ENCODE data around the gene CYP8B1.

Gene CYP8B1

GRCh38 chr3:42849017-42849416, 26.7 kb downstream of the CYP8B1 start:
- no peak overlapping the region for H3K4me3 ChIP-seq (ENCODE audit: low read length)
- no peaks in the 10 kb centered on the region for H3K9me2 ChIP-seq (replicated peaks; ENCODE audit: control insufficient read depth, low read length)
- no peak for TF ChIP-seq EZH2phosphoT487 (IDR thresholded peaks at IDR 0.05; ENCODE audit: borderline replicate concordance, low read length)
- no peak for TF ChIP-seq CTCF (IDR thresholded peaks at IDR 0.05; ENCODE audit: low read depth, low read length, poor library complexity, severe bottlenecking)
- H3K4me2 ChIP-seq (ENCODE audit: low read length) = no peak overlapping the region
- H3K79me2 ChIP-seq (ENCODE audit: control insufficient read depth, low read length) = no peaks in the 10 kb centered on the region
- no peak overlapping the region for H3K27ac ChIP-seq (ENCODE audit: low read depth, low read length)
- H3F3A ChIP-seq (ENCODE audit: control insufficient read depth, insufficient read depth) = no peaks in the 10 kb centered on the region
- H3K27me3 ChIP-seq (ENCODE audit: control insufficient read depth, low read length) = peaks cover 7% of the 10 kb centered on the region; the same call in 1 of the 2 replicates
- peaks cover 17% of the 10 kb centered on the region for H3K4me1 ChIP-seq (ENCODE audit: control insufficient read depth, low read length)
- no peaks in the 10 kb centered on the region for H3K36me3 ChIP-seq (ENCODE audit: control insufficient read depth, low read length)
- H3K9me3 ChIP-seq (ENCODE audit: control insufficient read depth, insufficient read depth, low read length) = no peaks in the 10 kb centered on the region
- H4K20me1 ChIP-seq (ENCODE audit: control insufficient read depth, insufficient read depth, low read depth, low read length) = no peaks in the 10 kb centered on the region

- Histone ChIP-seq H3K4me3 (ENCODE audit: low read length) (no peak overlapping the region), H3K9me2 (replicated peaks; ENCODE audit: control insufficient read depth, low read length) (no peaks in the 10 kb centered on the region), H3K36me3 (ENCODE audit: control insufficient read depth, low read length) (no peaks in the 10 kb centered on the region), H3F3A (ENCODE audit: control insufficient read depth, insufficient read depth) (no peaks in the 10 kb centered on the region), H3K79me2 (ENCODE audit: control insufficient read depth, low read length) (no peaks in the 10 kb centered on the region), H3K9me3 (ENCODE audit: control insufficient read depth, insufficient read depth, low read length) (no peaks in the 10 kb centered on the region), H3K27me3 (ENCODE audit: control insufficient read depth, low read length) (peaks cover 7% of the 10 kb centered on the region; the same call in 1 of the 2 replicates), H3K27ac (ENCODE audit: low read depth, low read length) (no peak overlapping the region), H3K4me2 (ENCODE audit: low read length) (peak overlapping the region; percentile 48; the same call in 1 of the 2 replicates), H4K20me1 (ENCODE audit: control insufficient read depth, insufficient read depth, low read depth, low read length) (no peaks in the 10 kb centered on the region), H3K4me1 (ENCODE audit: control insufficient read depth, low read length) (peaks cover 17% of the 10 kb centered on the region)
- TF ChIP-seq CTCF (IDR thresholded peaks at IDR 0.05; ENCODE audit: low read depth, low read length, poor library complexity, severe bottlenecking) = no peak
- no peak for TF ChIP-seq EZH2phosphoT487 (IDR thresholded peaks at IDR 0.05; ENCODE audit: borderline replicate concordance, low read length)
Measured at GRCh38 chr3:42847731-42848130, 27.9 kb downstream of the CYP8B1 start.

GRCh38 chr3:42846685-42847522, 28.8 kb downstream of the CYP8B1 start:
- H3K4me1 ChIP-seq (ENCODE audit: control insufficient read depth, low read length) = peaks cover 17% of the 10 kb centered on the region
- no peaks in the 10 kb centered on the region for H3K9me2 ChIP-seq (replicated peaks; ENCODE audit: control insufficient read depth, low read length)
- no peaks in the 10 kb centered on the region for H3K36me3 ChIP-seq (ENCODE audit: control insufficient read depth, low read length)
- H3K79me2 ChIP-seq (ENCODE audit: control insufficient read depth, low read length) = no peaks in the 10 kb centered on the region
- no peaks in the 10 kb centered on the region for H3K9me3 ChIP-seq (ENCODE audit: control insufficient read depth, insufficient read depth, low read length)
- H3F3A ChIP-seq (ENCODE audit: control insufficient read depth, insufficient read depth) = no peaks in the 10 kb centered on the region
- H3K4me2 ChIP-seq (ENCODE audit: low read length) = peak overlapping the region; percentile 48
- H3K27ac ChIP-seq (ENCODE audit: low read depth, low read length) = no peak overlapping the region
- H3K4me3 ChIP-seq (ENCODE audit: low read length) = no peak overlapping the region
- H4K20me1 ChIP-seq (ENCODE audit: control insufficient read depth, insufficient read depth, low read depth, low read length) = no peaks in the 10 kb centered on the region
- peaks cover 2% of the 10 kb centered on the region; the same call in 1 of the 2 replicates for H3K27me3 ChIP-seq (ENCODE audit: control insufficient read depth, low read length)
- no peak for TF ChIP-seq CTCF (IDR thresholded peaks at IDR 0.05; ENCODE audit: low read depth, low read length, poor library complexity, severe bottlenecking)
- TF ChIP-seq EZH2phosphoT487 (IDR thresholded peaks at IDR 0.05; ENCODE audit: borderline replicate concordance, low read length) = no peak

All from DOHH2 (cell line).